ENCODE data around the gene ZNF431.
A peak's percentile ranks its signal among the peaks of the same experiment; 100 is the strongest.

Gene ZNF431

DNA sequence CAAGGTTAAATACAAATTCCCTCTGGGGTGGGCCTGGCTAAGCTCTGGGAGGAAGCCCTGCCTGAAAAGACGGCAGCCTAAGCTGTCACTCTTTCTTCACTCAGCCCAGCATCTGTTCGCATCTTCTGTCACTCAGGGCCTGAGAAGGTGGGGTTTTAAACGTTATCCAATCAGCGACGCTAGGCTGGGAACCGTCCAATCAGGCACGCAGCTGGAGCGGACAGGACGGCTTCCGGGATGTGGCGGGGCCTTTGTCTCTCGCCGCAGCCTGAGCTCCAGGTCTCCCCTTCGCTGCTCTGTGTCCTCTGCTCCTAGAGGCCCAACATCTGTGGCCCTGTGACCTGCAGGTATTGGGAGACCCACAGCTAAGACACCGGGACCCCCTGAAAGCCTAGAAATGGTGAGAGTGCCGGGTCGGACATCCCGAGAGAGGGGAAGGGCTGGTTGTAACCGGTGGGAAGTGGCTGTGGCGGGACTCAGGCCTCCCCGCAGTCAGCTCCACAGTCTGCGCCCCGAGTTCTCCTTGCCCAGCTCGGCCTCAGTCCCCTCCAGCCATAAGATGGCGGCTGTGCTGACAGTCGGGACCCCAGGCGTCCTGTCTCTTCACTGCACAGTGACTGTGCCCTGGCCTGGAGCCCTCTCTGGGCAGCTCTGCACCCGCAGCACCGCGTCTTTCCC, at the start of gene ZNF431:
Gene ZNF431, plus strand, starts transcription at position 254 of the 678 bp plus-strand sequence. Its CDS starts 144 bp downstream, at position 398.
- peak within 1 kb of the TSS; percentile 68 for H3K9ac ChIP-seq
- no peaks in the 10 kb centered on the region for H3K27me3 ChIP-seq (ENCODE audit: control insufficient read depth, insufficient read depth, low read length)
- peak within 1 kb of the TSS; percentile 92 for H2AFZ ChIP-seq
- H3K79me2 ChIP-seq = peaks cover 4% of the 10 kb centered on the region
- H3K27ac ChIP-seq = peak within 1 kb of the TSS; percentile 71
- TF ChIP-seq, protein P1, sequence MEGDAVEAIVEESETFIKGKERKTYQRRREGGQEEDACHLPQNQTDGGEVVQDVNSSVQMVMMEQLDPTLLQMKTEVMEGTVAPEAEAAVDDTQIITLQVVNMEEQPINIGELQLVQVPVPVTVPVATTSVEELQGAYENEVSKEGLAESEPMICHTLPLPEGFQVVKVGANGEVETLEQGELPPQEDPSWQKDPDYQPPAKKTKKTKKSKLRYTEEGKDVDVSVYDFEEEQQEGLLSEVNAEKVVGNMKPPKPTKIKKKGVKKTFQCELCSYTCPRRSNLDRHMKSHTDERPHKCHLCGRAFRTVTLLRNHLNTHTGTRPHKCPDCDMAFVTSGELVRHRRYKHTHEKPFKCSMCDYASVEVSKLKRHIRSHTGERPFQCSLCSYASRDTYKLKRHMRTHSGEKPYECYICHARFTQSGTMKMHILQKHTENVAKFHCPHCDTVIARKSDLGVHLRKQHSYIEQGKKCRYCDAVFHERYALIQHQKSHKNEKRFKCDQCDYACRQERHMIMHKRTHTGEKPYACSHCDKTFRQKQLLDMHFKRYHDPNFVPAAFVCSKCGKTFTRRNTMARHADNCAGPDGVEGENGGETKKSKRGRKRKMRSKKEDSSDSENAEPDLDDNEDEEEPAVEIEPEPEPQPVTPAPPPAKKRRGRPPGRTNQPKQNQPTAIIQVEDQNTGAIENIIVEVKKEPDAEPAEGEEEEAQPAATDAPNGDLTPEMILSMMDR (IDR thresholded peaks at IDR 0.05) = no peak
- H3K36me3 ChIP-seq (ENCODE audit: control insufficient read depth, insufficient read depth, low read length) = no peaks in the 10 kb centered on the region
- H3K4me3 ChIP-seq (ENCODE audit: low read depth, low read length) = peak within 1 kb of the TSS; percentile 87
- no peaks in the 10 kb centered on the region for H3K9me3 ChIP-seq (ENCODE audit: control insufficient read depth, low read length)
- peaks cover 6% of the 10 kb centered on the region for H3K4me1 ChIP-seq
- peak within 1 kb of the TSS; percentile 79 for H3K4me2 ChIP-seq (ENCODE audit: low read length)

DNA sequence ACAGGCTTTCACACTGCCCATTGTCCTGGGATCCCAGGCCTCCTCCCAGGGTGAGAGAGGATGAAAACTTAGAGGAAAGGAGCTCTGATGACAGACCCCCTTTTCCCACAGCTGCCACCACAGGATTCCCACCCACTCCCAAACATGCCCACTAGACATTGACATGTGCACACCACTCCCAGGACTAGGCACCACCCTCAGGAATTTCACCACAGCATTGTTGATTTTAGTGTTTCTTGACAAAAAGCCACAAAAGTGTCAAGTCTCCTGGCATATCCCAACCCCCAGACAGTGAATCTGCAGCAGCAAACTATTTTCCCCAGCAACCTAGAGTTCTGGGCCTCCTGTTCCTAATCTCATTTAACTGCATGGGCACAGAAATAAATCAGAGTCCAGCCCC, 49.7 kb upstream of the ZNF431 start:
- Histone ChIP-seq H3K27ac (peak overlapping the region; percentile 30), H3K79me2 (peaks cover 3% of the 10 kb centered on the region), H3K4me3 (ENCODE audit: low read depth, low read length) (no peak overlapping the region), H2AFZ (no peak overlapping the region), H3K27me3 (ENCODE audit: control insufficient read depth, insufficient read depth, low read length) (no peaks in the 10 kb centered on the region), H3K36me3 (ENCODE audit: control insufficient read depth, insufficient read depth, low read length) (no peaks in the 10 kb centered on the region), H3K9ac (no peak overlapping the region), H3K4me2 (ENCODE audit: low read length) (no peak overlapping the region), H3K9me3 (ENCODE audit: control insufficient read depth, low read length) (no peaks in the 10 kb centered on the region), H3K4me1 (peaks cover 11% of the 10 kb centered on the region)
- TF ChIP-seq, protein P1 (IDR thresholded peaks at IDR 0.05) = no peak

DNA sequence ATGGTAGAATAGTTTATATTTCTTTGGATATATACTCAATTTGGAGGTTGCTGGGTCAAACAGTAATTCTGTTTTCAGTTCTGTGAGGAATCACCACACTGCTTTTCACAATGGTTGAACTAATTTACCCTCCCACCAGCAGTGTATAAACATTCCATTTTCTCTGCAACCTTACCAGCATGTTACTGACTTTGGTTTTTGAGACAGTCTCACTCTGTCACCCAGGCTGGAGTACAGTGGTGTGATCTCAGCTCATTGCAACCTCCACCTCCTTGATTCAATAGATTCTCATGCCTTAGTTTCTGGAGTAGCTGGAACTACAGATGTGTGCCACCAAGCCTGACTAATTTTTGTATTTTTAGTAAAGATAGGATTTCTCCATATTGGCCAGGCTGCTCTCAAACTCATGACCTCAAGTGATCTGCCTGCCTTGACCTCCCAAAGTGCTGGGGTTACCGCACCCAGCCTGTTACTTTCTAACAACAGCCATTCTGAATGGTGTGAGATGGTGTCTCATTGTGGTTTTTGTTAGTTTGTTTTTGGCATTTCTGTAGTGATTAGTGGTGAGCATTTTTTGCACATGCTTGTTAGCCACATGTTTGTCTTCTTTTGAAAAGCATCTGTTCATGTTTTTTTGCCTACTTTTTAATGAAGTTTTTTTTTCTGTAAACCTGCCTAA, 47.4 kb upstream of the ZNF431 start:
- Histone ChIP-seq H3K36me3 (ENCODE audit: control insufficient read depth, insufficient read depth, low read length) (no peaks in the 10 kb centered on the region), H2AFZ (no peak overlapping the region), H3K27me3 (ENCODE audit: control insufficient read depth, insufficient read depth, low read length) (no peaks in the 10 kb centered on the region), H3K79me2 (peaks cover 5% of the 10 kb centered on the region), H3K4me3 (ENCODE audit: low read depth, low read length) (no peak overlapping the region), H3K9me3 (ENCODE audit: control insufficient read depth, low read length) (no peaks in the 10 kb centered on the region), H3K4me2 (ENCODE audit: low read length) (no peak overlapping the region), H3K9ac (no peak overlapping the region), H3K27ac (no peak overlapping the region), H3K4me1 (peaks cover 11% of the 10 kb centered on the region)
- TF ChIP-seq, protein P1 (IDR thresholded peaks at IDR 0.05) = no peak

DNA sequence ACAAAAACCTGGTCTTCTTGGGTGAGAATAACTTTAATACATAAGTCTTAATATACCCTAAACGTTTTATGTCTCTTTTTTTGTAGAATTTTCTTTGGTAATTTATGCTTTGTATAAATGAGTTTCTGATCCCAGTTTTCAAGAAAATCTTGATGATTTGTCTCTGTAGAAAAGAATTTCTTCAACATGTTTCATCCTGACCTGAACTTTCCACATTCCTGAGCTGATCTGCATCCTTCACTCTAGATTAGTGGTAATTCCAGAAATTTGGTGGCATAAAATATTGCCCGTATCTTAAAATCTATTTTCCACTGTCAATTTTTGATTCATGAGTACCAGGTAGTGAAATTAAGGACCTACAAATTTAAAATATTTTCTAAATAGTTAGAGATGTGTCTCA, 43.5 kb upstream of the ZNF431 start:
- Histone ChIP-seq H3K27ac (no peak overlapping the region), H3K9ac (no peak overlapping the region), H2AFZ (no peak overlapping the region), H3K79me2 (peaks cover 5% of the 10 kb centered on the region), H3K4me1 (peaks cover 3% of the 10 kb centered on the region), H3K4me3 (ENCODE audit: low read depth, low read length) (no peak overlapping the region), H3K36me3 (ENCODE audit: control insufficient read depth, insufficient read depth, low read length) (no peaks in the 10 kb centered on the region), H3K9me3 (ENCODE audit: control insufficient read depth, low read length) (no peaks in the 10 kb centered on the region), H3K27me3 (ENCODE audit: control insufficient read depth, insufficient read depth, low read length) (no peaks in the 10 kb centered on the region), H3K4me2 (ENCODE audit: low read length) (no peak overlapping the region)
- TF ChIP-seq, protein P1 (IDR thresholded peaks at IDR 0.05) = no peak

Data from parathyroid adenoma (tissue), 2 donors.